GM18861 (cell line): ENCODE measurements around the gene UQCR10.

Experiments
- ATAC-seq: cut with Tn5 transposase; IDR thresholded peaks from one replicate; pipeline ENCODE4 v1.9.1; 2021; ENCODE audit not compliant: unreplicated experiment

The UQCR10 gene

GRCh38 chr22:29767171-29768051 lies at the start of gene UQCR10:
UQCR10 (plus strand) TSS chr22:29767369; CDS start chr22:29767399, 30 bp downstream.
- ATAC-seq, result peak; percentile 50

- ATAC-seq, result no peak
Observed at GRCh38 chr22:29717789-29718188, 49.4 kb upstream of the UQCR10 start.

- ATAC-seq, result no peak
Observed at GRCh38 chr22:29718949-29719898, 47.9 kb upstream of the UQCR10 start.

GRCh38 chr22:29719899-29720645 lies 47.1 kb upstream of the UQCR10 start, which contains the start of gene CABP7:
CABP7 (plus strand) TSS chr22:29720003; CDS start chr22:29720425, 422 bp downstream.
- no peak for ATAC-seq

GRCh38 chr22:29720811-29721323 lies 46.3 kb upstream of the UQCR10 start:
- ATAC-seq, result no peak

- ATAC-seq, result no peak
Observed at GRCh38 chr22:29722151-29722550, 45.0 kb upstream of the UQCR10 start.

GRCh38 chr22:29722587-29722986 lies 44.6 kb upstream of the UQCR10 start:
- no peak for ATAC-seq

- ATAC-seq, result no peak
Observed at GRCh38 chr22:29723766-29724165, 43.4 kb upstream of the UQCR10 start.

- ATAC-seq, result no peak
Observed at GRCh38 chr22:29724843-29725242, 42.3 kb upstream of the UQCR10 start.

GRCh38 chr22:29726106-29726505 lies 41.1 kb upstream of the UQCR10 start:
- no peak for ATAC-seq

- ATAC-seq, result no peak
Observed at GRCh38 chr22:29726512-29727130, 40.5 kb upstream of the UQCR10 start.

- no peak for ATAC-seq
Observed at GRCh38 chr22:29727131-29727523, 40.0 kb upstream of the UQCR10 start.

- ATAC-seq, result no peak
Observed at GRCh38 chr22:29729161-29729560, 38.0 kb upstream of the UQCR10 start.

GRCh38 chr22:29731058-29731850 lies 35.9 kb upstream of the UQCR10 start:
- no peak for ATAC-seq

GRCh38 chr22:29732883-29733282 lies 34.3 kb upstream of the UQCR10 start:
- no peak for ATAC-seq

GRCh38 chr22:29733362-29734201 lies 33.6 kb upstream of the UQCR10 start:
- ATAC-seq, result no peak

- no peak for ATAC-seq
Observed at GRCh38 chr22:29734406-29734805, 32.8 kb upstream of the UQCR10 start.

GRCh38 chr22:29734838-29735237 lies 32.3 kb upstream of the UQCR10 start:
- no peak for ATAC-seq
